Parathyroid adenoma (tissue), 2 donors: ENCODE measurements around the gene NHSL1.

Experiments used
- H2AFZ ChIP-seq: fragments of 300-600 bp; sonication (generic); one replicate; pipeline ENCODE4 v1.7.0; 2017; ENCODE audit warnings: antibody characterized with exemption, mild to moderate bottlenecking
- H3K27ac ChIP-seq: fragments of 300-600 bp; sonication (generic); one replicate; pipeline ENCODE4 v1.7.0; 2017
- H3K27me3 ChIP-seq: fragments of 300-600 bp; sonication (generic); one replicate; pipeline ENCODE4 v1.7.0; 2017; ENCODE audit warnings: low read length; ENCODE audit not compliant: control insufficient read depth, insufficient read depth
- H3K36me3 ChIP-seq: fragments of 300-600 bp; sonication (generic); one replicate; pipeline ENCODE4 v1.7.0; 2017; ENCODE audit warnings: low read length; ENCODE audit not compliant: control insufficient read depth, insufficient read depth
- H3K4me1 ChIP-seq: fragments of 300-600 bp; sonication (generic); one replicate; pipeline ENCODE4 v1.7.0; 2017; ENCODE audit warnings: control low read depth
- H3K4me2 ChIP-seq: fragments of 300-600 bp; sonication (generic); one replicate; pipeline ENCODE4 v1.7.0; 2017; ENCODE audit warnings: low read length
- H3K4me3 ChIP-seq: fragments of 300-600 bp; sonication (generic); one replicate; pipeline ENCODE4 v1.7.0; 2017; ENCODE audit warnings: low read depth, low read length
- H3K79me2 ChIP-seq: fragments of 300-600 bp; sonication (generic); one replicate; pipeline ENCODE4 v1.7.0; 2017; ENCODE audit warnings: control low read depth
- H3K9ac ChIP-seq: fragments of 300-600 bp; sonication (generic); one replicate; pipeline ENCODE4 v1.7.0; 2017; ENCODE audit warnings: mild to moderate bottlenecking
- H3K9me3 ChIP-seq: fragments of 300-600 bp; sonication (generic); one replicate; pipeline ENCODE4 v1.7.0; 2017; ENCODE audit warnings: low read length; ENCODE audit not compliant: control insufficient read depth
- TF ChIP-seq, protein P1 (sequence below): fragments of 300-600 bp; sonication (generic); IDR thresholded peaks from one replicate; pipeline ENCODE4 v1.7.0; 2017; ENCODE audit warnings: antibody characterized with exemption, mild to moderate bottlenecking
- donor health status: primary hyperparathyroidism.

NHSL1 gene

GRCh38 chr6:138486249-138487101 lies 12.8 kb downstream of the NHSL1 start:
- Histone ChIP-seq H3K4me1 (no peaks in the 10 kb centered on the region), H3K36me3 (no peaks in the 10 kb centered on the region), H2AFZ (no peak overlapping the region), H3K4me2 (no peak overlapping the region), H3K79me2 (no peaks in the 10 kb centered on the region), H3K9me3 (no peaks in the 10 kb centered on the region), H3K27ac (no peak overlapping the region), H3K4me3 (no peak overlapping the region), H3K27me3 (no peaks in the 10 kb centered on the region), H3K9ac (no peak overlapping the region)
- TF ChIP-seq, protein P1, sequence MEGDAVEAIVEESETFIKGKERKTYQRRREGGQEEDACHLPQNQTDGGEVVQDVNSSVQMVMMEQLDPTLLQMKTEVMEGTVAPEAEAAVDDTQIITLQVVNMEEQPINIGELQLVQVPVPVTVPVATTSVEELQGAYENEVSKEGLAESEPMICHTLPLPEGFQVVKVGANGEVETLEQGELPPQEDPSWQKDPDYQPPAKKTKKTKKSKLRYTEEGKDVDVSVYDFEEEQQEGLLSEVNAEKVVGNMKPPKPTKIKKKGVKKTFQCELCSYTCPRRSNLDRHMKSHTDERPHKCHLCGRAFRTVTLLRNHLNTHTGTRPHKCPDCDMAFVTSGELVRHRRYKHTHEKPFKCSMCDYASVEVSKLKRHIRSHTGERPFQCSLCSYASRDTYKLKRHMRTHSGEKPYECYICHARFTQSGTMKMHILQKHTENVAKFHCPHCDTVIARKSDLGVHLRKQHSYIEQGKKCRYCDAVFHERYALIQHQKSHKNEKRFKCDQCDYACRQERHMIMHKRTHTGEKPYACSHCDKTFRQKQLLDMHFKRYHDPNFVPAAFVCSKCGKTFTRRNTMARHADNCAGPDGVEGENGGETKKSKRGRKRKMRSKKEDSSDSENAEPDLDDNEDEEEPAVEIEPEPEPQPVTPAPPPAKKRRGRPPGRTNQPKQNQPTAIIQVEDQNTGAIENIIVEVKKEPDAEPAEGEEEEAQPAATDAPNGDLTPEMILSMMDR, result no peak

DNA sequence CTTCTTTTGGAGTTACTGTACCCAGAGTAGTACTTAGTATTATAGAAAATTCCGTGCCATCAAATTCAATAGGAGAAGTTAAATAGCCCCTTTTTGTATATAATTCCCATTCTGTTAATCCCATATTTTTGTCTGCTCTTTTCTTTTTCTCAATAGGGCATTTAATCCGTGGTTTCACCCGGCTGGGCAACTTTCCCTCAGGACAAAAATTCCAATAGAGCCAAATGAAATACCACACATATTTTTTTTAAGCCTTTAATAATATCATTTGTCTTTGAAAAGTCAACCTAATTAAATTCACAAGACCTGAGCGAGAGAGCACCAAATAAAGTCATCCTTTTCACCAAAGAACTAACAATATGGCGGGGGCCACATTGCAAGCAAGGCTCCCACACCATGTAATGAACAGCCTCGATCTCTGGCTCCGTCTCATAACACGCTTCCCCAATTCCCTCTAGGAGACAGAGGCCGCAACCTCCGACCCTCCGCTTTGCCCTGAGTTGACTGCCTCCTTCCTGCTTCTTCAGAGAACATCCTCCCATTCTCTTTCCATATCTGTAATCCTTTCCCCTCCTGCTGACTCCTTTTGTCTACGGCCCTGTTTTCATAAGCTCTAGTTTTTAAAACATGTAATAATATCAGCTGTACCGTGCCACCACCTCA lies 13.6 kb downstream of the NHSL1 start:
- H3K79me2 ChIP-seq, result no peaks in the 10 kb centered on the region
- H3K9ac ChIP-seq, result no peak overlapping the region
- TF ChIP-seq, protein P1, result no peak
- H3K36me3 ChIP-seq, result no peaks in the 10 kb centered on the region
- no peaks in the 10 kb centered on the region for H3K9me3 ChIP-seq
- no peaks in the 10 kb centered on the region for H3K27me3 ChIP-seq
- H3K27ac ChIP-seq, result no peak overlapping the region
- no peaks in the 10 kb centered on the region for H3K4me1 ChIP-seq
- H3K4me2 ChIP-seq, result peak overlapping the region; percentile 54
- peak overlapping the region; percentile 67 for H2AFZ ChIP-seq
- H3K4me3 ChIP-seq, result peak overlapping the region; percentile 30

- Histone ChIP-seq H3K9ac (no peak overlapping the region), H3K36me3 (no peaks in the 10 kb centered on the region), H3K79me2 (no peaks in the 10 kb centered on the region), H3K9me3 (no peaks in the 10 kb centered on the region), H3K4me2 (peak overlapping the region; percentile 54), H3K4me1 (no peaks in the 10 kb centered on the region), H3K4me3 (peak overlapping the region; percentile 30), H2AFZ (peak overlapping the region; percentile 67), H3K27ac (peak overlapping the region; percentile 18), H3K27me3 (no peaks in the 10 kb centered on the region)
- TF ChIP-seq, protein P1, result no peak
Measured at GRCh38 chr6:138485005-138485545, 14.2 kb downstream of the NHSL1 start.

GRCh38 chr6:138484018-138484731 lies 15.1 kb downstream of the NHSL1 start:
- peak overlapping the region; percentile 30 for H3K4me3 ChIP-seq
- peak overlapping the region; percentile 18 for H3K27ac ChIP-seq
- TF ChIP-seq, protein P1, result no peak
- no peaks in the 10 kb centered on the region for H3K9me3 ChIP-seq
- H3K9ac ChIP-seq, result no peak overlapping the region
- H3K36me3 ChIP-seq, result no peaks in the 10 kb centered on the region
- H3K4me1 ChIP-seq, result peaks cover 3% of the 10 kb centered on the region
- peak overlapping the region; percentile 54 for H3K4me2 ChIP-seq
- H2AFZ ChIP-seq, result peak overlapping the region; percentile 67
- H3K27me3 ChIP-seq, result no peaks in the 10 kb centered on the region
- H3K79me2 ChIP-seq, result no peaks in the 10 kb centered on the region
